AG10803 (cell line): ENCODE data around the gene MTHFD2L.
A peak's percentile ranks its signal among the peaks of the same experiment; 100 is the strongest.

Experiments used
- DNase-seq: peaks from one replicate; pipeline ENCODE4 v3.0.0; 2010; ENCODE audit warnings: low read depth
- H3K4me3 ChIP-seq: 2 replicates; pipeline ENCODE4 v1.5.1; 2011; ENCODE audit warnings: mild to moderate bottlenecking, low read length, control low read depth
- TF ChIP-seq, protein P1 (sequence below): conservative IDR thresholded peaks from 2 replicates; pipeline ENCODE4 v1.5.1; 2011; ENCODE audit warnings: mild to moderate bottlenecking, low read length, control low read depth, inconsistent platforms

The MTHFD2L gene

DNA sequence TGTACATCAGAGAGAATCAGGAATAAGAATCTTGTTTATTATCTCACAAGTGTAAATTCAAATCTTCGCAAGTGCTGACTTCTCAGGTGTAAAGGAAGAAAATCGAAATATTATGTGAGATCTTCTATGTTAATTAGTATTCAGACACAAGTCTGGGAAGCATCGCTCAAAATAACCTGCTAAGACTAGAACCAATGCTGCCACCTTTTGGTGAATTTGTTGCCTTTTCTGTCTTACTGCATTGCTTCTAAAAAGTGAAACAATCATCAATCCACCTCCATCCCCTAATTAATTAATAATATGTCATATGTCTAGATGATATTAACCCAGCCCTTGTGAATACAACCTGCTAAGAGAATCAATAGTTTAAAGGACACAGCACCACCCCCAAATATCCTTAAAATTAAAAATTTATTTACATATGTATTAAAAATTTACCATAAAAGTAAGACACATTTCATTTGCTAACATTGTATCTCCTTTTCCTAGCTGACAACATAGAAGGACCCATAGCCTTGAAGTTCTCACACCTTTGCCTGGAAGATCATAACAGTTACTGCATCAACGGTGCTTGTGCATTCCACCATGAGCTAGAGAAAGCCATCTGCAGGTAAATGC, 153.9 kb downstream of the MTHFD2L start:
- TF ChIP-seq, protein P1, sequence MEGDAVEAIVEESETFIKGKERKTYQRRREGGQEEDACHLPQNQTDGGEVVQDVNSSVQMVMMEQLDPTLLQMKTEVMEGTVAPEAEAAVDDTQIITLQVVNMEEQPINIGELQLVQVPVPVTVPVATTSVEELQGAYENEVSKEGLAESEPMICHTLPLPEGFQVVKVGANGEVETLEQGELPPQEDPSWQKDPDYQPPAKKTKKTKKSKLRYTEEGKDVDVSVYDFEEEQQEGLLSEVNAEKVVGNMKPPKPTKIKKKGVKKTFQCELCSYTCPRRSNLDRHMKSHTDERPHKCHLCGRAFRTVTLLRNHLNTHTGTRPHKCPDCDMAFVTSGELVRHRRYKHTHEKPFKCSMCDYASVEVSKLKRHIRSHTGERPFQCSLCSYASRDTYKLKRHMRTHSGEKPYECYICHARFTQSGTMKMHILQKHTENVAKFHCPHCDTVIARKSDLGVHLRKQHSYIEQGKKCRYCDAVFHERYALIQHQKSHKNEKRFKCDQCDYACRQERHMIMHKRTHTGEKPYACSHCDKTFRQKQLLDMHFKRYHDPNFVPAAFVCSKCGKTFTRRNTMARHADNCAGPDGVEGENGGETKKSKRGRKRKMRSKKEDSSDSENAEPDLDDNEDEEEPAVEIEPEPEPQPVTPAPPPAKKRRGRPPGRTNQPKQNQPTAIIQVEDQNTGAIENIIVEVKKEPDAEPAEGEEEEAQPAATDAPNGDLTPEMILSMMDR: peak; percentile 74
- DNase-seq: peak; percentile 66
- no peak overlapping the region for H3K4me3 ChIP-seq

DNA sequence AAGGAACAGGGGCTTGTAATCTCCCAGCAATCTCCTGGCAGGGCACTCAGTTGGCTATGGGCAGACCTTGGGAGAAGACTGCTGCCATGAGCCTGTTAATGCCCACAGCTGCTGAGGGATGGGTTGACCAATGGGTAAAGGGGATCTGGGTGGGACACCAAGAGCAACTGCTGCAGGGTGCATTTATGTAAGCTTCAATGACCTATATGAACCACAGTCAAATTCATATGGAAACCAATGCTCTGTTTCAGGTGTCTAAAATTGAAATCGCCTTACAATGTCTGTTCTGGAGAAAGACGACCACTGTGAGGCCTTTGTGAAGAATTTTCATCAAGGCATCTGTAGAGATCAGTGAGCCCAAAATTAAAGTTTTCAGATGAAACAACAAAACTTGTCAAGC, 156.4 kb downstream of the MTHFD2L start:
- H3K4me3 ChIP-seq: no peak overlapping the region
- no peak for DNase-seq
- TF ChIP-seq, protein P1: no peak

DNA sequence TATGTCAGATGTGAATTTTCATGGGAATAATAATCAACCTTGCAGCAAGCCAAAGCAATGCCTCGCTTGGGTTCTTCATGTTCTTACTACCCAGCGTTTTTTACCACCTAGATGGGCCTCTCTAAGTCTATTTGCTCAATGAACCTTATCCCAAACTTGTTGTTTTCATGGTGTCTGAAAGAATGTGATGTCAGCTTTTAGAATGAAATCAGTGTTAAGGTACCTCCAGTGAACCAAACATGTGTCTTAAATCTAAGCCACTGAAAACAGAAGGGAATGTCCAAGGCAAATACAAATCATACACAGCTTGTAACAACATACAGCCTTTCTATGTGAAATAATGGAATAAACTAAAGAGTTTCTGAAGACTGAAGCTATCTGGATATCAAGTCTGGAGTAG, 157.0 kb downstream of the MTHFD2L start:
- DNase-seq: no peak
- TF ChIP-seq, protein P1: no peak
- H3K4me3 ChIP-seq: no peak overlapping the region

DNA sequence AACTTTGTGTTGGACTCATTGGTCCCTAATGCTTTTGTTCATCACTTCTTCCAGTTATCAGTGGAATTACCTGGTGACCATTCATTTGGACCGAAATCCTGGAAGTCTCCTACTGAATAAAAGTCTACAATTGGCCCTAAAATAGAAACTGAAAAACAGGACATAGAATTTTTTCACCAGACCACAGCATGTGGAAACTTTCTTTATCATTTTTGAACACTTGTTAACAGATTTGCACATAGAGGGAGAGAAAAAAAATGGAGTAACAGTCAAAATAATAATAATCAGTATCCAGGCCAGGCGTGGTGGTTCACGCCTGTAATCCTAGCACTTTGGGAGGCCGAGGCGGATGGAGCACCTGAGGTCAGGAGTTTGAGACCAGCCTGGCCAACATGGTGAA, 157.5 kb downstream of the MTHFD2L start:
- H3K4me3 ChIP-seq: no peak overlapping the region
- TF ChIP-seq, protein P1: no peak
- no peak for DNase-seq

GRCh38 chr4:74316397-74316796, 158.5 kb downstream of the MTHFD2L start:
- H3K4me3 ChIP-seq: no peak overlapping the region
- DNase-seq: no peak
- TF ChIP-seq, protein P1: no peak

GRCh38 chr4:74317616-74318246, 159.8 kb downstream of the MTHFD2L start:
- TF ChIP-seq, protein P1: no peak
- H3K4me3 ChIP-seq: no peak overlapping the region
- DNase-seq: peak; percentile 23

DNA sequence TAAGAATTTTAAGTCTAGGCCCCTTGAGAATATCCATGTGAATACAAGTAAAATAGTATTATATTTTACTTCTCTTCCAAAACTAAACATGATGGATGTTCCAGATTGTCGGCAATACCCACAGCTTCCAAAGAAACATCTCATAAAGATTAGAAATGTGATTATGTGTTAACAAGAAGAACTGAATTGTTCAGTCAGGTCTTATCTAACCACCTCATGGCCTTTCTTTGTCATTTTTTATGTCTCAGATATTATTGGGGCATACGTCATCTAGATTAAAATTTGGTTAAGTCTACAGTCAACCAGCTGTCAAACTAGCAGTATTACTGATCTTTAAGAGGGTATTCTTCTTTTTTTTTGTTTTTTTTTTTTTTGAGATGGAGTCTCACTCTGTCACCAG, 160.4 kb downstream of the MTHFD2L start:
- DNase-seq: no peak
- H3K4me3 ChIP-seq: no peak overlapping the region
- TF ChIP-seq, protein P1: no peak
